Measurements from ENCODE around the gene CHTOP.

The CHTOP gene

DNA sequence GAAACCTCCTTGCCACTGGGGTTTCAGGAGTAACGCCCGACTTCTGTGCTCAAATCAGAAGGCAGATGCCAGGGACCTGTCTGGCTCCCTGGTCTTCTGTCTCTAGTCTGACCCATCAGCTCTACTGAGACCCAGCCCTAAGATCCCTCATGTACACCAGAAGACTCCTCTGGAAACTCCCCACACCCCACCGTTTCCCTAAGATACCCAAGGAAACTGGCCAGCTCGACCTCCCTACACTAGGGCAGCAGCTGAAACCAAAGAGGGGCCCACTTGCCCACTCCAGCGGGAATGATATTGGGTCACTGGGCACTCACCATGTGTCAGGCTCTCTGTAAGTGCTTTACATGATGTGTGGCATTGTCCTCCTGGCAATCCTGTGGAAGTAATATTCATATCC is 20.5 kb upstream of the CHTOP start:
- no peak for DNase-seq

DNA sequence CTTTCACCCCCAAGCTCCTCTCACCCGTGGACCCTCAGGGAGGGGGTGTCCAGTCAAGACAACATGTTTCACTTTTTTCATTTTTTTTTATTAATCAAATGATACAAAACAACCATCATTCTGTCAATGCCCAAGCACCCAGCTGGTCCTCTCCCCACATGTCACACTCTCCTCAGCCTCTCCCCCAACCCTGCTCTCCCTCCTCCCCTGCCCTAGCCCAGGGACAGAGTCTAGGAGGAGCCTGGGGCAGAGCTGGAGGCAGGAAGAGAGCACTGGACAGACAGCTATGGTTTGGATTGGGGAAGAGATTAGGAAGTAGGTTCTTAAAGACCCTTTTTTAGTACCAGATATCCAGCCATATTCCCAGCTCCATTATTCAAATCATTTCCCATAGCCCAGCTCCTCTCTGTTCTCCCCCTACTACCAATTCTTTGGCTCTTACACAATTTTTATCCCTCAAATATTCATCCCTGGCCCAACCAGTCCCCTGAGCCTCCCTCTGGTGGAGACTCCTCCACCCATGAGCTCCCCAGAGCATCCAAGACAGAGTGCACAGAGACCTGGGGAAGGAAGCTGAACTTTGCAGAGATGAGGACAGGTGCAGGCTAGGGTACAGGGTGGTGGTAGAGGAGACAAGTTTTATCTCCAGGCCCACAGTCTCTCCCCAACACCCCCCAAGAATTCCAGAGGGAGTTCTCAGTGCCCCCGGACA is 19.5 kb upstream of the CHTOP start:
- DNase-seq: no peak

DNA sequence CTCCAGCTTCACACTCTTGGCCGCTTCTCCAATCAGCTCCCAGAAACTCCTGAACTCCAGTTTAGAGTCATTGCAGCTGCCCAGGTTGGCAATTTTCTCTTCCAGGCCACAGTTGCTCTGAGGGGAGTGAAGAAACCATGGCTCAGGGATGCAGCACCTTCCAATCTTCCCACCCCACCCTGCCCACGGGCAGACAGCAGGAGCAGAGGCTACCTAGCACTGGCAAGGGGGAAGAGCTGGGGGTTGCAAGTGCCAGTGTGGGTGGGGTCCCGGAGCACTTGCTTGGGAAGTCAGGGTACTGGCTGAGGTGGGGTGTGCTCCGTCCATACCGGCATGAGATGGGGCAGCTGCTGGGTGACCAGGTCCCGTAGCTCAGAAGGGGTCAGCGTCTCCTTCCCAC is 19.0 kb upstream of the CHTOP start:
- DNase-seq: no peak

DNA sequence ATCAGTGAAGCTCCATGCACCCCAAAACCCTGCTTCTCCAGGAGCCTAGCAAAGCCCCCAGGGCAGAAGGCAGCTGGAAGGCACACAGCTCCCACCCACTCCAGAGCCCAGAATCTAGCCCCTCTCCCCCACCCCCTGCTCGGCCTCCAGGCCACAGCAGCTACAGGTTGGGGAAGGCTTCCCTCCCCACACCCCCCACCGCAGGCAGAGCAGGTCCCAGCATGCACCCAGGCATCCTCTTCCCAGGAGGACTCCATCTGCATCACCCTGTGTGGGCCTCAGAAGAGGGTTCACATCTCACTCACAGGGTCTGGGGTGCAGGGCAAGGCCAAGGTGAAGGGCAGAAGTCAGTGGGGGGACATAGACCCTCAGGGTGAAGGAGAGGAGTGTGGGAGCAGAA is 18.5 kb upstream of the CHTOP start:
- DNase-seq: no peak

DNA sequence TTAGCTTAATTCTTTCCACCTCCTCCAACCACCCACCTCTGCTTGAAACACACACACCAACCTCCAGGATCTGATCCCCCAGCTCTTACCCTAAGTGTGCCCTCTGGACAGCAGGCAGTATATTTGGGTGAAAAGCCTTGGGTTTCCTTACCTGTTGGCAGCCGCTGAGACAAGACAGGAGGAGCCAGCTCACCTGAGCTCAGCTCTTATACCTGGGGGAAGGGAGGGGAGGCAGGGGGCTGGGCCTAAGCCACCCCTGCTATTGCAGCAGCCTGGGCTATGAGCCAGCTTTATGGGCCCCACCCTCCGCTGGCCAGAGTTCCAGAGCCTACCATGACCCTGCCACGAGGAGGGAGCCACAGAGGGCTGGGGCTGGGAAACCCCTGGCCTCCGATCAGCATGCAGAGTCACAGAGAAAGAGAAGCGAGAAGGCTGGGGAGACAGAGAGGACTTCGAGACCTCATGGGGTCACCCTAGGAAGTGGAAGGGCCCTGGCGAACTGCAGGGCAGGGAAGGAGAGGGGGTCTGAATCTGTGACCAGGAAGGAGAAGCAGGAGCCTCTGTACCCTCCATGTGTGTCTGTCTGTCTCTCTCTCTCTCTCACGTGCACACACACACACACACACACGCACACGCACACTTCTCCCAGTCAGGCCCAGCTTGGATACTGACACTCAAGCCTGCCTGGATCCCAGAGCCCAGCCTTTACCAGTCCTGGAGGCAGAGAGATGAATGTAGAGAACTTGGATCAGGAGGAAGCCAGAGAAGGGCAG is 17.5 kb upstream of the CHTOP start, which contains the start of gene S100A14:
S100A14 (minus strand) TSS at position 182 of the 773 bp plus-strand sequence. CDS start 467 bp downstream, outside the sequence.
- DNase-seq: no peak

DNA sequence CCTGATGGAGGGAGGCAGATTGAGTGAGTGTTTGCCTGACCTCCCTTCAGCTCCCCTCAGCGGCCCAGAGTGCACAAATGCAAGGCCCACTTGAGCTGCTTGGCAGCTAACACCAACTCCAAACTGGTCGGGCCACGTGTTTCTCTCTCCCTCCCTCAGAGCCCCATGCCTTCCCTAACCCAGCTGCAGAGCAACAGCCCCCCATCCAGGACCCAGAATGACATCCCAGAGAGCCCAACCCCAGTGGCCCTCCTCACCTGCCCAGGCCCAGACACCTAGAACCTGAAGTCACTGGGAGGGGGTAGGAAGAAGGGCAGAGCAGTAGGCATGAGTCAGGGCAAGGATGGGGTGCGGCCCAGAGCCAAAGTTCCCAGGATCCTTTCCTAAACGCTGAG is 17.0 kb upstream of the CHTOP start:
- DNase-seq: no peak

DNA sequence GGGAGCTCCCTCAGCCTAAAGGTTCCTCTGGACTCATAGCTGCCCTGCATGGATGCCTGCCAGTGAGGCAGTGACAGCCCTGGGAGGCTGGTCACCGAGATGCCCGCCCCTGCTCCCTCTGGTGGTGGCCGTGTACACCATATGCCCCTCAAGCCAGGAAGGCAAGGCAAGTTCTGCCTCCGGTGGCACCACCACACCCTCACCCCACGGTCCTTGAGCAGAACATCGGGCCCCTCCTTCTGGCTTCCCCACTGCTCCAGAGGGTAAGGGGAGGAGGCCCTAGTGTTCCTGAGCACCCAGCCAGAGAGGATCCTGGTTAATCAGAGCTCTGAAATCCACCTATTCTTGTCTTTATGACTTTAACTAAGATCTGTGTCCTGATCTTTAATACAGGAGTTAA is 16.2 kb upstream of the CHTOP start:
- DNase-seq: no peak

DNA sequence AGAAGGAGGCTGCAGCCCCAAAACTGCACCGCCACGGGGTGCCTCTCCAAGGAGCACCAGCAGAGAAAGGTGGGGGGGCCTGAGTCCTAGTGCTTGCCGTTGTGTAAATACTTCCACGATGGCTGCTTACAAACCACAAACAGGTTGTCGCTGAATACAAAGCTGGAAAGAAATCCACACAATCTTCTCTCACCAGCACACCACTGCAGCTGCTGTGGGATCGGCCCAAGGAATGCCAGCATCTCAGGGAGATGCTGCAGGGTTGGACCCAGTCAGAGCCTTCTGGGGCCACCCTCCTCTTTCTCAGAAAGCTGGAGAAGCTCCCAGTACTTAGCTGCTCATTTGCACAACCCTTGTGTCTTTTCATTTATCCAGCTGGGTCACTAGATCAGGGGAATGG is 14.7 kb upstream of the CHTOP start:
- DNase-seq: no peak

DNA sequence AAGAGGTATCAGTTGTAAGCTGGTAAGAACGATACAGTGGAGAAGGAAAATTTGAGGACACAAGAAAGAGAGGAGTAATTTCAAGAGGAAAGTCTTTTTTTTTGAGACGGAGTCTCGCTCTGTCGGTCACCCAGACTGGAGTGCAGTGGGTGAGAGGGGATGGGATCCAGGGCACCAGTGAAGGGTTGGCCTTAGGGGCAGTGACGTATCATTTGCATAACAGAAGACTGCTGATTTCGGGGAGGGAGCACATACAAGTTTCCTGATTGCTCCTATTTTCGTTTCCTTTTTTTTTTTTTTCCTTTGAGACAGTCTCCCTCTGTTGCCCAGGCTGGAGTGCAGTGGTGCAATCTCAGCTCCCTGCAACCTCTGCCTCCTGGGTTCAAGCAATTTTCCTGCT is 10.8 kb upstream of the CHTOP start:
- no peak for DNase-seq

DNA sequence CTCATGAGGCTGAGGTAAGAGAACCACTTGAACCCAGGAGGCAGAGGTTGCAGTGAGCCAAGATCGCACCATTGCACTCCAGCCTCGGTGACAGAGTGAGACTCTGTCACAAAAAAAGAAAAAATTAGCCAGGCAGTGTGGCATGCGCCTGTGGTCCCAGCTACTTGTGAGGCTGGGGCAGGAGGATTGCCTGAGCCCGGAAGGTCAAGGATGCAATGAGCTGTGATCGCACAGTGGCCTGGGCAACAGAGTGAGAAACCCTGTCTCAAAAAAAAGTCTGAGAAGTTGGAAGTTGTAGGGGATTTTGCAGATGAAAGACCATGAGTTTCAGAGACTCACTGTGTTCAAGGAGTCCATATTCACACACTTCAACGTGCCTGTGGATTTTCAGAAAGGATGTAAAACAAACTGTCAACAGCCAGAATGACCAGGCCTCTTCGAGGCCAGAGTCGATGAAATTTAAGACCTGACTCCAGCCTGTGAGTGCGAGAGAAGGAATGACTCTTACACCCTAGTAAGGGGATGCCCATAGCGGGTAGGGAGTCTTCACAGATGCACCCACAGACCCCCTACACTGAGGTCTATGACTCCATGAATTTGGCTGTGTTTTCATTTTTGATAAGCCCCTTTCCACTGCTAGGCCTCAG is 8.8 kb upstream of the CHTOP start:
- DNase-seq: no peak

DNA sequence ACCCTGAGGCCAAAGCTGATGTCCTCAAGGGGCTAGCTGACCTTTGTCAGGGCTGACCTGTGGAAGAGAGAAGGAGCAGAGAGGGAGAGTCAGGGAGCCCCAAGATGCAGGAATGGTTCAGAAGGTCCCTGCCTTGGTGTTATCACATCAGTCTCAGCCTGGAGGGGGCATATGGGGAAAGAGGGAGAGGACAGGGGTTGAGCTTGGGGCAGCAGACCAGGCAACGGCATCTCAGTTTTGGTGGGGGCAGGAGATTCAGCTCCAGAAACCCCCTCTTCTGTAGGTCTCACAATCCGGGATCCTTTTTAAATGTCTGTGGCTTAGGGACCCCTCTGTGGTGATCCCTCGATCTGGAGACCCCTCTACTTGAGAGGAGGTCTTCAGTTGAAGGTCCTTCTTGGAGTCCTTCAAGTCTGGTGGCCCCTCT is 7.4 kb upstream of the CHTOP start:
- no peak for DNase-seq

DNA sequence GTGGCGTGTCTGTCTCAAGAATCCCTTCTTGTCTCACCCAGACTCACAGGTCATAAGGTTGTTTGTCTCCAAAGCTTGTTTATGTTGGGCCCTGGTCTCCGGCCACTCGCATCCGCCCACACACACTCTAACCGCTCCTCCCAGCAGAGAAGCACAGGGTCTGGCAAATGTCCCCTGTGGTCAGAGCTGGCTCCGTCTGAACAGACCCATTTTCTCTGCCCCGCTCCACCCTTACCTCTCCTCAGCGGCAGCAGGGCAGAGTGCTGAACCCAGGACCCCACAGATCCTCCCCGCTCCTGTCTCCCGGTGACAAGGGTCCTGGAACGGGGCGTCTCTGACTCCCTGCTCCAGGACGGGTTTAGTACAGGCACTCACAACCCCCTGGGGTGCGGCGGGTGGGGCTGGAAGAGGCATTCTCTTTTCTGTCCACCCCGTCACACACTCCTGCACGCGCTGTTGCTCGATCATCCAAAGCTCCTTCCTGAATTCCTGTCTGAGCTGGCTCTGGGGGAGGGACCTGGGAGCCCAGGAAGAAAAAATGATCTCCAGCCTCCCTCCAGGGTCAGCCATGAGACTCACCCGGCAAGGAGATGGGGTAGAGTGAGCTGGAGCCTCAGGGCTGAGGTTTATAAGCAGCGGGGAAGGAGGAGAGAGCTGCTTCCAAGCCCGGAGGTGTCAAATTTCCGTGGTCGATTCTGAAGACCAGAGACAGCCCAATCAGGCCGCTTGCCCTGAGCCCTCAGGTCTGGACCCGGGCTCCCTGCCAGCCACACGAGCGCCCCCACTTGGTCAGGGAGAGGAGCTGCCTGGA is 6.8 kb upstream of the CHTOP start, which contains the start of gene S100A13:
S100A13 (minus strand) TSS at position 602 of the 811 bp plus-strand sequence. CDS start 1,033 bp downstream, outside the sequence.
- peak; percentile 75 for DNase-seq

DNA sequence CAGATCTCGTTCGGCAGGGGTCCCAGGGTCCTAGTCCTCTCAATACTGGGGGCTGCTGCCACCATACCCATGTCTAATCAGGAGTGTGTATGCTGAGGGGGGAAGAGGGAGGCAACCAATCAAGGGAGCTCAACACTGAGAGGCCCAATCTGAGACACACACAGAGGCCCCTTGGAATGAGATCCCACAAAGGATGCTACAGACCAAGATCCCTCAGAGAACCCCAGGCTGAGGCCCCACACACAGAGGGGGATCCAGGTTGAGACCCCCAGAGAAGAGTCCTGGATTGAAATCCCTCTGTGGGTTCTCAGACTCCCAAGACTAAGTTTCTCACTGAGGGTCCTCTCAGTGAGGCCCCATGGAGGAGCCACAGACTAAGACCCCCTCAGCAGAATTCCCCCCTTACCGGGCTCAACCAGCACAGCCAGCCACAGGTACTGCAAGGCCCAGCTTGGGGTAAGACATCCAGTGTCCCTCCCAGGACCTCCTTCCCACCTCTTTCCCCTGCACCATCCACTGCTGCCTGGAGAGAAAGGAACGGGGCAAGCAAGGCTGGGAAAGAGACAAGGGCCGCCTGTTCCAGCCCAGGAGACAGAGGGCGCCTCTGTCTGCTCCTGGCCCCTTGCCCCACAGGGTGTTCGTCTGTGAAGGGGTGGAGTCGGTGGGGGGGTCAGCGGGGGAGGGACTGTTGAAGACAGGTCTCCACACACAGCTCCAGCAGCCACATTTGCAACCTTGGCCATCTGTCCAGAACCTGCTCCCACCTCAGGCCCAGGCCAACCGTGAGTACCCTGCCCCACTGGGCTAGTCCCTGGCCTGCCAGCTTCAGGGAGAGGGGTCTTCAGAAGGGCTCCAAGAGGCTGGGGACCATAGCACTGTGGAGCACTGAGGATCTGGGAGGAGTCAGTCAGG is 5.9 kb upstream of the CHTOP start, which contains the start of gene S100A1:
S100A1 (plus strand) TSS at position 720 of the 912 bp plus-strand sequence. CDS start 2,088 bp downstream, outside the sequence.
- no peak for DNase-seq

DNA sequence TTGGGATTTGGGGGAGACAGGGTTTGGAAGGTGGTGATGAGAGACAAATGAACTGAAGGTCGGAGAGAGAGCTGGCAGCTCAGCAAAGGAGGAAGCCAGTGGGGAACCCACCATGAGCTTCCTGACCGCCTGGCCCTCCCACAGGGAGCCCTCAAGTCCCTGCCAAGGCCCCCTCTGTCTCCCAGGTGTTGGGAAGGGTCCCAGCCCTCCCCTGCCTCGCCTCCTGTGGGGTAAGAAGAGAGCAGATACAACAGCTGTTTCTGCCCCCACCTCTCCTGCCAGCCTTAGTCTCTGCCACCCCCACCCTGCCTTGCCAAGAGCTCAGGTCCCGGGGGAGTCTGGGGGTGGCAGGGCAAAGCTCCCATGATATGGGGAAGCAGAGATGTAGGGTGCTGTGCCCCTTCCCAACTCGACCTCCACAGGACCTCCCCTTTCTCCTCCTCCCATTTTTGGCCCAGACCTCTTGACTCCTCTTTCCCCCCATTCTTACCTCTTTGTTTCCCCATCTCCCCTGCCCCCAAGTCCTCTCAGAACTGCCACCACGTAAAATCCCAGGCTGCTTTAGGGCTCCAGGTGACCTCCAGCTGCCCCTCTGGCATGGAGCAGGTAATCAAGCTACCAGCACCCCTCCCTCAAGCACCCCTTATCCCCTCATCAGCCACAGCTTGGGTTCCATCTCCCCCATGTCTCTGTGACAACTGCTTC is 5.1 kb upstream of the CHTOP start:
- DNase-seq: no peak

DNA sequence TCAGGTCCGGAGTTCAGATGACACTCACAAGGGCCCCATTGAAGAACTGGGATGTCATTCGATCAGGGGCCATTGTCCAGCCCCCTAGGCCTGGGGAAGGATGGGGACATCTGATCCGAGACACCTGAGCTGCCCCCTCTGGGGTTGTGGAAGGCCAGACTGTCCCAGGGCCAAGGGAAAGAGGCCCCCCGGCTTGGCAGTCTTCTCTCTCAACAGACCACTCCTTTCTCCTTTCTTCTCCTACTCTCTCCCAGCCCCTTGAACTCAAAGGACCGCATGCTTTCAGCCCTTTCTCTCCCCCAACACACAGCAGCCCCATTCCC is 4.6 kb upstream of the CHTOP start:
- no peak for DNase-seq

DNA sequence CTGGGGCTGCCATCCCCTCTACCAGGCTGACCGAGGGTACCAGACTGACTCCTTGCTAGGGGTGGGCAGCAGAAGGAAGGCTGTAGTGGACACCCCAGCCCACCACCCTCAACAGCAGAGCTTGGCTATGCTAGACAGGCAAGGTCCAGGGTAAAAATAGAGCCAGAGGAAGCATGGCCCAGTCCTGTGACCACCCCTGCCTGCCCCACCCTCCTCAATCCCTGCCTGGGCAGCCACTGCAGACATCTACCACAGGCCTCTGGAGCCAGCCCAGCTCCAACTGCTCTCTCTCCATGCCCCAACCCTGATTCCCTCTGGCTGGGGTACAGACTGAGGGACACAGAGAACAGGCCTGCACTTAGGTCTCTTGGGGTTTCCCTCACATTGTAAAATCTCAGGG is 3.9 kb upstream of the CHTOP start:
- no peak for DNase-seq

DNA sequence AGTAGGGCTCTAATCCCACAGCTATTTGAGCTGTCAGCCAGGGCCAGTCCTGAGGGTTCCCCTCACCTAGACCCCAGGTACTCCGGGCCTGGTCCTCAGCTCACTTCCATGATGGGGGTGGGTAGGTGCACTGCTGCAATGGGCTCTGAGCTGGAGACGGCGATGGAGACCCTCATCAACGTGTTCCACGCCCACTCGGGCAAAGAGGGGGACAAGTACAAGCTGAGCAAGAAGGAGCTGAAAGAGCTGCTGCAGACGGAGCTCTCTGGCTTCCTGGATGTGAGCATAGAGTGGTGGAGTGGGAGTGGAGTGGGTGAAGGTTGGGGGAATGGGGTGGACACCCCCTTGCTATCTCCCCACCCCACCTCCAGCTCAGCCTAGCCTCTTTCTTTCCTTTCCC is 3.5 kb upstream of the CHTOP start:
- no peak for DNase-seq

DNA sequence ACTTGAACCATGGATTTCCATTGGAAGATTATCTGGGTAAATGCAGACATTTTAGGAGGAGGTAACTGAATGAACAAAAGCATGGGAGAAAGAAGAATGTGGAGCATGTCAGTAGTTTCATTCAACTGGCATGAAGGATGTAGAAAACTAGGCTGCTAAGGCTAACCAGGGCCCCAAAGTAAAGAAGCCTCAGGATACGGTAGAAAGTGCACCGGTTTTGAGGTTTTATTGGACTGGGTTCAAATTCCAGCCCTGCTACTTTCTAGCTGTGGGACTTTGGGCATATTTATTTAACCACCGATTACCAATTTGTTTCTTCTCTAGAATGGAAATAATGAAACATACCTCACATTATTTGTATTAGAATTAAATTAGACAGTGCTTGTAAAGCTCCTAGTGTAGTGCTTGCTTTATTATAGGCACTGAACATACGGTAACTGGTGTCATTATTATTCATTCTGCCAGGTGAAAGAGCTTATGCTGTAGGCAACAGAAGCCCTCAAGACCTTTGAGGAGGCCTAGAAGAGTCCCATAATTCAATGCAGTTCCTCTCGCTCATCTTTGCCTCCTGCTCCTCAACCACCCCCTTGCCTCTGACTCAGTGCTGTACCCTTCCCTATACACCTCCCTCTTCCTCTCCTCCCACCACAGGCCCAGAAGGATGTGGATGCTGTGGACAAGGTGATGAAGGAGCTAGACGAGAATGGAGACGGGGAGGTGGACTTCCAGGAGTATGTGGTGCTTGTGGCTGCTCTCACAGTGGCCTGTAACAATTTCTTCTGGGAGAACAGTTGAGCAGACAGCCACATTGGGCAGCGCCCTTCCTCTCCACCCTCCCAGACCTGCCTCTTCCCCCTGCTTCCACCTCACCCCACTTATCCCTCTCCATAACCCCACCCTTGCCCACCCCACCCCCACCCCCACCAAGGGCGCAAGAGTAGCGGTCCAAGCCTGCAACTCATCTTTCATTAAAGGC is 2.5 kb upstream of the CHTOP start:
- no peak for DNase-seq

DNA sequence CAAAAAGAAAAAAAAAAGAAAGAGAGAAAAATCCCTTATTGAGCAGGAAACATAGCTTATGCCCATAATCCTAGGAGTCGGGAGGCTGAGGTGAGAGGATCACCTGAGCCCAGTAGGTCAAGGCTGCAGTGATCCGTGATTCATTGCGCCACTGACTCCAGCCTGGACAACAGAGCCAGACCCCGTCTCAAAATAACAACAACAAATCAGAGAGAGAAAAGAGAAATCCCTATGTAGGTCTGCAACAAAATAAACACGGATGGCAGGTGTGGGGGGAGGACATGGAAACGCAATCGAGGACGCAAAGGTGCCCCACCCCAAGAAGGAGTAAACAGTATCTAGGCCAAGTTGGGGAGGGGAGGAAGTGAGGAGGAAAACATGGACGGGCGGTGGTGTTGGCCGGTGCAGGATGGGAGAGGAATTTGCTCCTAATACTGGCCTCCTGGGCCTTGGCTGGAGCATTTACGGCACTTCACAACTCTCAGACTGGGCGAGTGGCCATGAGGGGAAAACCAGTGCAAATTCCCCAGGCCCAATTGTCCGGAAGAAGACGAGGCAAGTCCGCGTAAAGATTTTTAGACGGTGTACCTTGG is 609 bp upstream of the CHTOP start:
- no peak for DNase-seq

DNA sequence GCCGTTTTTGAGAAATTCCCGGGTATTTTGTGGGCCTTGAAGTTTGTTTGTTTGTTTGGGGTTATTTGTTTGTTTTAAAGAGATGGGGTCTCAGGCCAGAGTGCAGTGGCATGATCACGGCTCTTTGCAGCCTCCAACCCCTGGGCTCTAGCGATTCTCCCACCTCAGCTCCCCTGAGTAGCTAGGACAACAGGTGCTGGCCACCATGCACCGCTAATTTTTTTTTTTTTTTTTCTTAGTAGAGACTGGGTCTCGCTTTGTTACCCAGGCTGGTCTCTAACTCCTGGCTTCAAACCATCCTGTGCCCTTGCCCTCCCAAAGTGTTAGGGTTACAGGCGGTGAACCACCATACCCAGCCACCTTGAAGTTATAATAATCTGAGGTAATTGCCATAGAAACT is 2.0 kb downstream of the CHTOP start:
- no peak for DNase-seq

Measured in amniotic stem cell (primary cell).